ENCODE measurements around the gene SIGLEC11.
"Not testable (repeated sequence)": the region's sequence is repeated elsewhere in the genome, so short reads cannot be mapped to it uniquely, and the experiment has no call there.

The SIGLEC11 gene

DNA sequence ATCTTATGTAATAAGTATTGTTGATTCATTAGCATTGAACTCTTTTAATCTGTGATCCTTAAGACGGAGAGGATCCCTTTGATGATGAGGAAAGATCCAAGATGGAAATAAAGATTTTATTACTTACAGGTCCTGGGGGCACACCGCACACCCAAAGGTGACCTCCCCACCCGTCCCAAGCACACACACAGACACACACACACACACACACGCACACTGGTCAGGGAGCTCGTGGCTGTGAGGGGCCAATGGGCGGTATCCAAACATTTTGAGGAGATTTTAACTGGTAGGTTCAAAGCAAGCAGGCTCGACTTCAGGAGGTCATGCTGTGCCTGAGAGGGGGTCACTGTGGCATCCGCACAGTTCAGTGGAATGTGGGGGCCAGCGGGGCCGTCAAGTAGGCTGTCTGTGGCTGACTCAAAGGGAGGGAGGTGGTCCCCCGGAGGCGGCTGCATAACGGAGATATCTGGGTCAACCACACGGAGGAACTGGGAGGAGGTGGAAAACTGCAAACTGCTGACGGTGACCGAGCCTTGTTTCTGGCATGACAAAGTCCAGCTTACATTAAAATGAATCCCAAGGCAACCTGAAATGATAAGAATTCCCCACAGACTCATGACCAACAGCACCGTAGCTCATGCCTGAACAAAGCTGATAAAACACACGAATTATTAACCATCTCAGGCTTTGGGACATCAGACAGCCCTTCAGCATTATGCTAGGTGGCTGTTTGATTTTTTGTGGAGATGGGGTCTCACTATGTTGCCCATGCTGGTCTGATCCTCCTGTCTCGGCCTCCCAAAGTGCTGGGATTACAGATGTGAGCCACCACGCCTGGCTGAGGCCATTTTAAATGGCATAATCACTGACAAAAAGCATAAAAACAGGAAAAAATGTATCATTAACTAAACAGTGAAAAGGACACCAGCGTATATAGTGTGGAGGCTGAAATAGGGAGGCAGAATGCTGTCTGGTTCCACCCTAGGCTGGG, 20.9 kb upstream of the SIGLEC11 start:
- TF ChIP-seq POLR2AphosphoS5 (IDR thresholded peaks at IDR 0.05; ENCODE audit: low read depth, low read length) (no peak), POLR2A (IDR thresholded peaks at IDR 0.05; ENCODE audit: low read depth, low read length) (no peak), TAF1 (IDR thresholded peaks at IDR 0.05; ENCODE audit: borderline replicate concordance, low read depth, low read length) (no peak)
- FAIRE-seq (no peak), DNase-seq (ENCODE audit: insufficient read length) (no peak)

- TF ChIP-seq POLR2AphosphoS5 (IDR thresholded peaks at IDR 0.05; ENCODE audit: low read depth, low read length): no peak
- no peak for TF ChIP-seq TAF1 (IDR thresholded peaks at IDR 0.05; ENCODE audit: borderline replicate concordance, low read depth, low read length)
- TF ChIP-seq POLR2A (IDR thresholded peaks at IDR 0.05; ENCODE audit: low read depth, low read length): no peak
- FAIRE-seq: no peak
- DNase-seq (ENCODE audit: insufficient read length): no peak
These were observed 17.4 kb upstream of the SIGLEC11 start for GRCh38 chr19:49978324-49978723.

GRCh38 chr19:49977881-49978280, 16.9 kb upstream of the SIGLEC11 start:
- FAIRE-seq (no peak), DNase-seq (ENCODE audit: insufficient read length) (no peak)
- TF ChIP-seq POLR2AphosphoS5 (IDR thresholded peaks at IDR 0.05; ENCODE audit: low read depth, low read length) (no peak), POLR2A (IDR thresholded peaks at IDR 0.05; ENCODE audit: low read depth, low read length) (no peak), TAF1 (IDR thresholded peaks at IDR 0.05; ENCODE audit: borderline replicate concordance, low read depth, low read length) (no peak)

DNA sequence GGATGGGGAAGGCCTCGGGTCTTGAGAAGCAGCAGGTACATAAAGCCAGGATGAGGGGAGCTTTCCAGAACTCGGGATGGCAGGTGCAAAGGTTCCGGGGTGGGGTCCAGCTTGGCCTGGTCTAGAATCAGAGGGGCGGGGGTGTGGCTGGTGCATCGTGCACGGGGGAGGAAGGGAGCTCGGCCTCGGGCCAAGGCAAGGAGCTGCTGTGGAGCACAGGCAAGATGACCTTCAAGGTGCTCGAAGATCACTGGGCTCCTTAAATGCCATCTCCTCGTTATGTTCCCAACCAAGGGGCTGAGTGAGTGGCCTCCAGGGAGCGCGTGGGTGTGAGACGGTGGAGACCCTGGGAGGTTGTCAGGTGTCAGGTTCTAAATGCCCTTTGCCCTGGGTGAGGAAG, 16.1 kb upstream of the SIGLEC11 start:
- DNase-seq (ENCODE audit: insufficient read length) (no peak), FAIRE-seq (no peak)
- TF ChIP-seq TAF1 (IDR thresholded peaks at IDR 0.05; ENCODE audit: borderline replicate concordance, low read depth, low read length) (no peak), POLR2AphosphoS5 (IDR thresholded peaks at IDR 0.05; ENCODE audit: low read depth, low read length) (no peak), POLR2A (IDR thresholded peaks at IDR 0.05; ENCODE audit: low read depth, low read length) (no peak)

GRCh38 chr19:49976496-49976895, 15.5 kb upstream of the SIGLEC11 start:
- DNase-seq (ENCODE audit: insufficient read length) (no peak), FAIRE-seq (no peak)
- TF ChIP-seq POLR2A (IDR thresholded peaks at IDR 0.05; ENCODE audit: low read depth, low read length): no peak
- no peak for TF ChIP-seq POLR2AphosphoS5 (IDR thresholded peaks at IDR 0.05; ENCODE audit: low read depth, low read length)
- no peak for TF ChIP-seq TAF1 (IDR thresholded peaks at IDR 0.05; ENCODE audit: borderline replicate concordance, low read depth, low read length)

- no peak for DNase-seq (ENCODE audit: insufficient read length)
- TF ChIP-seq POLR2AphosphoS5 (IDR thresholded peaks at IDR 0.05; ENCODE audit: low read depth, low read length) (no peak), POLR2A (IDR thresholded peaks at IDR 0.05; ENCODE audit: low read depth, low read length) (no peak), TAF1 (IDR thresholded peaks at IDR 0.05; ENCODE audit: borderline replicate concordance, low read depth, low read length) (no peak)
- no peak for FAIRE-seq
These were observed 14.1 kb upstream of the SIGLEC11 start for GRCh38 chr19:49975051-49975450.

- no peak for DNase-seq (ENCODE audit: insufficient read length)
- no peak for FAIRE-seq
These were observed 13.0 kb upstream of the SIGLEC11 start for GRCh38 chr19:49973987-49974386.

DNA sequence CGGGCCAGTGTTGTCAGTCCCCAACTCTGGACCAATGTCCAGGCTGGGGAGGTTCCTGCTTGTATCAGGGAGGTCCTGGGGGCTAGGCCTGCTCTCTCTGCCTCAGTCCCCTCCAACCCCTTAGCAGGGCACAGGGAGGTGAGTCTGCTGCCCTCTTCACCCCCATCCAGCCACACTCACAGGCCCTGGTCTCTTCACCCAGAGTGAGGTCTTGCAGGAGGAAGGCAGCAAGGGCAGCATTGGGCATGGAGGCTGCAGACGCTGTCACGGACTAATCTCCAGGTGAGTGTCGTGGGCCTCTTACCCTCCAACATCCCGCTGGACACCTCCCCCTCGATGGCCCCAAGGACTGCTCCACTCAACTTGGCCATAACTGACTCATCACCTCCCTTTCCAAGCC, 11.9 kb upstream of the SIGLEC11 start:
- DNase-seq (ENCODE audit: insufficient read length) (no peak), FAIRE-seq (no peak)
- TF ChIP-seq TAF1 (IDR thresholded peaks at IDR 0.05; ENCODE audit: borderline replicate concordance, low read depth, low read length) (no peak), POLR2A (IDR thresholded peaks at IDR 0.05; ENCODE audit: low read depth, low read length) (no peak), POLR2AphosphoS5 (IDR thresholded peaks at IDR 0.05; ENCODE audit: low read depth, low read length) (no peak)

More at GRCh38 chr19:49973987-49974386, 13.0 kb upstream of the SIGLEC11 start:
- TF ChIP-seq POLR2AphosphoS5 (IDR thresholded peaks at IDR 0.05; ENCODE audit: low read depth, low read length) (no peak), TAF1 (IDR thresholded peaks at IDR 0.05; ENCODE audit: borderline replicate concordance, low read depth, low read length) (no peak), POLR2A (IDR thresholded peaks at IDR 0.05; ENCODE audit: low read depth, low read length) (no peak)

GRCh38 chr19:49971991-49972411, 11.0 kb upstream of the SIGLEC11 start:
- FAIRE-seq (no peak), DNase-seq (ENCODE audit: insufficient read length) (no peak)
- TF ChIP-seq POLR2AphosphoS5 (IDR thresholded peaks at IDR 0.05; ENCODE audit: low read depth, low read length): no peak
- no peak for TF ChIP-seq POLR2A (IDR thresholded peaks at IDR 0.05; ENCODE audit: low read depth, low read length)
- TF ChIP-seq TAF1 (IDR thresholded peaks at IDR 0.05; ENCODE audit: borderline replicate concordance, low read depth, low read length): no peak

- FAIRE-seq; DNase-seq (ENCODE audit: insufficient read length): not testable (repeated sequence)
These were observed 8.4 kb upstream of the SIGLEC11 start for GRCh38 chr19:49969355-49969754.

DNA sequence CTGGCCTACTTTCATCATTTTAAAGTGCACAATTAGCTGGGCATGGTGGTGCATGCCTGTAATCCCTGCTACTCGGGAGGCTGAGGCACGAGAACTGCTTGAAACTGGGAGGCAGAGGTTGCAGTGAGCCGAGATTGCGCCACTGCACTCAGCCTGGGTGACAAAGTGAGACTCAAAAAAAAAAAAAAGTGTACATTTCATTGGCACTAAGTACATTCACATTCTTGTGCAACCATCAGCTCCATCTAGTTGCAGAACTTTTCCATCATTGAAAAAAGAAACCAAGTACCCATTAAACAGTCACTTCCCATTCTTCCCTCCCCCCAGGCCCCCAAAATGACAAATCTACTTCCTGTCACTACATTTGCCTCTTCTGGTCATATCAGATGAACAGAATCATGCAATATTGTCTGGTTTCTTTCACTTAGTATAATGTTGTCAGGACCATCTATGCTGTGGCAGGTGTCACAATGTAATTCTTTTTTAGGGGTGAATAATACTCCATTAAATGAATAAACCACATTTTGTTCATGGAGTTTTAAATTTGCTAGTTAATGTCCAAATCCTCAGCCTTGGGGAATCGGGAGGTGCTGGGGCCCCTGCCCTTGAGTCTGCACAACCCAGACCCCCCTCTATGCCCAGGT, 7.4 kb upstream of the SIGLEC11 start:
- FAIRE-seq (no peak), DNase-seq (ENCODE audit: insufficient read length) (no peak)
- no peak for TF ChIP-seq POLR2A (IDR thresholded peaks at IDR 0.05; ENCODE audit: low read depth, low read length)
- TF ChIP-seq POLR2AphosphoS5 (IDR thresholded peaks at IDR 0.05; ENCODE audit: low read depth, low read length): no peak
- no peak for TF ChIP-seq TAF1 (IDR thresholded peaks at IDR 0.05; ENCODE audit: borderline replicate concordance, low read depth, low read length)

DNA sequence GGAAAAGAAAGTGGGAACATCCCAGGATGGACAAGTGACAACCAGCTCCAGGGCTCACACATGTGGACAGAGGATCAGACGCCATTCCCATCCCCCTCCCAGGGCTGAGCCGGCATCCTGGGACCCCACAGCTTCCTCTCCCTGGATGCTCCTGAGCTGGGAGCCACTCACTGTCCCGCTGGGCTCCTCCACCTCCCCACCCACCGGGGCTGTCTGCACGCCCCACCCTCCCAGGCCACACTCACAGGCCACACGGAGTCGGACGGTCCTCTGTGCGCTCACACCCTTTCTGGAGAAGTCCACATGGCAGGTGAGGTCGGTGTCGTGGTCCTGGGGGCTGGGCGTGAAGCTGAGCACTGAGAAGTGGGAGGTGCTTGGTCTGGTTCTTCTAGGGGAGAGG, 1.1 kb downstream of the SIGLEC11 start:
- not testable (repeated sequence) for DNase-seq (ENCODE audit: insufficient read length); FAIRE-seq

DNA sequence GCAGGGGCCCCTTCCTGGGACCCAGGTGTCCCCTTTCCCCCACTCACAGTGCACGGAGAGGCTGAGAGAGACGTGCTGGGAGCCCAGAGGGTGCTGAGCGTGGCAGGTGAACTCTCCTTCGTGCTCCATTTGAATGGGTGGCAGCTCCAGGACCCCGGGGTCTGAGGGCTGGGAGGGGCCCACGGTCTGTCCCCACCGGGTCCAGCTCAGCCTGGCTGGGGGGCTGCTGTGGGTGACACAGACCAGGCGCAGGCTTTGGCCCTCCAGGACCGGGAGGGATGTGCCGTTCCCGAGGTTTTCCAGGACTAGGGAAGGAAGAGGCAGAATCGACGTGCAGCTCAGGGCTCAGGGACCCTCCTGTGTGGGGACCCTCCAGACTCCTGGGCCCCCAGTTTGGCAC, 2.4 kb downstream of the SIGLEC11 start:
- not testable (repeated sequence) for FAIRE-seq

DNA sequence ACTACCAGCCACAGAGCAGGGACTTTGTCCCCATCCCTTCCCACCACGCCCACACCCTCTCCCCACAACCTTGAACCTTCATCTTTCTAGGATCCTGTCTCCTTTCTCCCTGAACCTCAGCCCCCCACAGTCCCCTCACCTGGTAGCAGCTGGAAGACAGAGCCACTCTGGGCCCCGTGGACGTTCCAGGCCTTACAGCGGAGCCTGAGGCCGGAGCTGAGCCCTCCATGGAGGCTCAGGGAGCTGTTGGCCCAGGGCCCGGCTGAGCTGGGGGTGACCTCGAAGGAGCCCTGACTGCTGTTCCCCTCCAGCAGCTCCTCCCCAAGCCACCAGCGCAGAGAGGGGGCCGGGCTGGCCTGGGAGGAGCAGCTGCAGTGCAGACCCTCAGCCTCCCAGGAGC, 2.8 kb downstream of the SIGLEC11 start:
- FAIRE-seq; DNase-seq (ENCODE audit: insufficient read length): not testable (repeated sequence)

More for the DNA sequence above, 2.4 kb downstream of the SIGLEC11 start:
- not testable (repeated sequence) for DNase-seq (ENCODE audit: insufficient read length)

All from GM12892 (cell line).